GM12878 (cell line): ENCODE measurements around the gene SENP6. TPM values are rescaled to one million over a fixed set of nuclear protein-coding genes. Genes with fewer than 3 reads are reported as not detected.
A peak's percentile ranks its signal among the peaks of the same experiment; 100 is the strongest.

ENCODE experiments used
- ATAC-seq: fragments of 200-7000 bp; cut with Tn5 transposase; 3 replicates; pipeline ENCODE4 v1.9.1; 2020; ENCODE audit warnings: mild to moderate bottlenecking, moderate library complexity
- BruUV-seq: library from RNA; stranded (reverse); fragments of 400-500 nt; replicated peaks from 2 replicates; lab custom pipeline; 2021; lab: Mats Ljungman, UMichigan
- CTCF ChIA-PET: fragments of 300-600 bp; sonication (Branson Sonifier 250); formaldehyde crosslinking; extraction: SDS; loops from one replicate; lab custom pipeline; 2021; ENCODE audit warnings: inconsistent platforms; lab: Yijun Ruan, JAX
- POLR2A ChIA-PET: fragments of 350-600 bp; formaldehyde crosslinking; extraction: SDS; loops from one replicate; lab custom pipeline; 2021; ENCODE audit warnings: inconsistent platforms; lab: Charles Lee
- RAD21 ChIA-PET: fragments of 300-600 bp; sonication (Branson Sonifier 250); formaldehyde crosslinking; loops from one replicate; lab custom pipeline; 2023; ENCODE audit warnings: antibody characterized with exemption; ENCODE audit not compliant: unreplicated experiment; lab: Charles Lee
- SMC1A ChIA-PET: fragments of 300-600 bp; sonication (Branson Sonifier 250); formaldehyde crosslinking; loops from one replicate; lab custom pipeline; 2023; ENCODE audit not compliant: unreplicated experiment, uncharacterized antibody; lab: Charles Lee
- DNase-seq: peaks from one replicate; pipeline ENCODE4 v3.0.0-alpha.2; 2011; ENCODE audit warnings: low read depth, low spot score
- FAIRE-seq: peaks from 3 replicates; lab custom pipeline; 2011; peaks lifted over from hg19 to GRCh38; lab: Jason Lieb, UNC
- H2AFZ ChIP-seq: 2 replicates; pipeline ENCODE4 v1.6.0; 2011; ENCODE audit warnings: low read depth, low read length, control low read depth; ENCODE audit not compliant: control insufficient read depth
- H3K27ac ChIP-seq: 2 replicates; pipeline ENCODE4 v1.5.1; 2011; ENCODE audit warnings: control low read depth; ENCODE audit not compliant: control insufficient read depth, insufficient read depth
- H3K27me3 ChIP-seq, 2 experiments: replicated peaks in 1 of 2; 2 replicates each; pipeline versions ENCODE4 v1.6.0 to v1.6.1; 2011; ENCODE audit warnings: low read length in 1 of 2; ENCODE audit not compliant: control insufficient read depth in 2 of 2, insufficient read depth in 2 of 2
- H3K36me3 ChIP-seq, 2 experiments: 2 replicates each; pipeline ENCODE4 v1.5.1; 2011; ENCODE audit warnings: low read length in 1 of 2; ENCODE audit not compliant: control insufficient read depth in 2 of 2, insufficient read depth in 2 of 2
- H3K4me1 ChIP-seq: 2 replicates; pipeline ENCODE4 v1.6.1; 2011; ENCODE audit warnings: mild to moderate bottlenecking, low read length, moderate library complexity, mixed read lengths; ENCODE audit not compliant: control insufficient read depth, insufficient read depth
- H3K4me2 ChIP-seq: 2 replicates; pipeline ENCODE4 v1.6.0; 2011; ENCODE audit warnings: control low read depth; ENCODE audit not compliant: control insufficient read depth, insufficient read depth
- H3K4me3 ChIP-seq: fragments of 200-600 bp; sonication (generic); 2 replicates; pipeline ENCODE4 v1.5.1; 2016
- H3K79me2 ChIP-seq: 2 replicates; pipeline ENCODE4 v1.6.0; 2011; ENCODE audit warnings: low read length; ENCODE audit not compliant: control insufficient read depth, insufficient read depth
- H3K9ac ChIP-seq: 2 replicates; pipeline ENCODE4 v1.8.0; 2011; ENCODE audit warnings: low read length, control low read depth, mixed read lengths; ENCODE audit not compliant: control insufficient read depth, insufficient read depth
- H3K9me3 ChIP-seq: replicated peaks from 3 replicates; pipeline ENCODE4 v1.5.1; 2011; ENCODE audit warnings: mild to moderate bottlenecking, low read length; ENCODE audit not compliant: control insufficient read depth, insufficient read depth
- H4K20me1 ChIP-seq: 2 replicates; pipeline ENCODE4 v1.6.0; 2011; ENCODE audit not compliant: control insufficient read depth, insufficient read depth
- BACH1 ChIP-seq: fragments of 450-650 bp; IDR thresholded peaks from 2 replicates; pipeline ENCODE4 v1.6.1; 2017; ENCODE audit warnings: mild to moderate bottlenecking, borderline replicate concordance
- BCL3 ChIP-seq: IDR thresholded peaks from 2 replicates; pipeline ENCODE4 v1.6.1; 2011; ENCODE audit warnings: borderline replicate concordance, low read depth, mild to moderate bottlenecking, moderate library complexity, low read length; ENCODE audit not compliant: insufficient read depth, poor library complexity, severe bottlenecking
- CBX5 ChIP-seq: sonication (generic); IDR thresholded peaks from 2 replicates; pipeline ENCODE4 v1.6.1; 2016; ENCODE audit warnings: low read depth, moderate library complexity, mild to moderate bottlenecking, inconsistent platforms
- CREB1 ChIP-seq: IDR thresholded peaks from 2 replicates; pipeline ENCODE4 v1.6.1; 2012; ENCODE audit warnings: low read depth, mild to moderate bottlenecking, inconsistent platforms
- CTCF ChIP-seq, 3 experiments: IDR thresholded peaks in 2 of 3; conservative IDR thresholded peaks in 1 of 3; 2 replicates each; pipeline ENCODE4 v1.5.1; 2011; ENCODE audit warnings: low read depth in 3 of 3, low read length in 3 of 3, mild to moderate bottlenecking in 3 of 3, control low read depth in 2 of 3, moderate library complexity in 2 of 3, inconsistent platforms in 1 of 3, mixed read lengths in 1 of 3; ENCODE audit not compliant: control insufficient read depth in 2 of 3, insufficient read depth in 1 of 3; ENCODE audit errors: extremely low read depth in 1 of 3
- GATAD2B ChIP-seq: fragments of 450-650 bp; conservative IDR thresholded peaks from 2 replicates; pipeline ENCODE4 v1.6.1; 2017; ENCODE audit warnings: low read depth, mild to moderate bottlenecking, moderate library complexity
- HCFC1 ChIP-seq: fragments of 150-350 bp; IDR thresholded peaks from 2 replicates; pipeline ENCODE4 v1.6.1; 2014; ENCODE audit warnings: low read length
- IRF4 ChIP-seq: IDR thresholded peaks from 2 replicates; pipeline ENCODE4 v1.6.1; 2011; ENCODE audit warnings: low read depth, low read length
- JUNB ChIP-seq: IDR thresholded peaks from 2 replicates; pipeline ENCODE4 v1.6.1; 2016; ENCODE audit warnings: antibody characterized with exemption, mild to moderate bottlenecking
- NBN ChIP-seq: fragments of 450-650 bp; IDR thresholded peaks from 2 replicates; pipeline ENCODE4 v1.6.1; 2016
- PRDM15 ChIP-seq: fragments of 450-650 bp; formaldehyde crosslinking; IDR thresholded peaks from 2 replicates; pipeline ENCODE4 v1.4.0; 2020; ENCODE audit warnings: mild to moderate bottlenecking, moderate library complexity
- RB1 ChIP-seq: fragments of 450-650 bp; formaldehyde crosslinking; IDR thresholded peaks from 2 replicates; pipeline ENCODE4 v1.6.1; 2017; ENCODE audit warnings: mild to moderate bottlenecking, borderline replicate concordance
- RBBP5 ChIP-seq: fragments of 200-600 bp; sonication (generic); conservative IDR thresholded peaks from 2 replicates; pipeline ENCODE4 v1.6.1; 2016
- SIN3A ChIP-seq: IDR thresholded peaks from 2 replicates; pipeline ENCODE4 v1.6.1; 2012; ENCODE audit warnings: low read depth, low read length, improper control_type of control experiment
- STAT1 ChIP-seq: fragments of 450-650 bp; conservative IDR thresholded peaks from 2 replicates; pipeline ENCODE4 v1.6.1; 2014; ENCODE audit warnings: antibody characterized with exemption, mild to moderate bottlenecking
- STAT3 ChIP-seq: IDR thresholded peaks from 2 replicates; pipeline ENCODE4 v1.6.1; 2011; ENCODE audit warnings: low read depth, low read length, improper control_type of control experiment
- TBL1XR1 ChIP-seq: IDR thresholded peaks from 2 replicates; pipeline ENCODE4 v1.6.1; 2012; ENCODE audit warnings: low read depth, low read length, improper control_type of control experiment
- WGBS: methylation state at CpG from one replicate; pipeline ENCODE4 v1.1.6; 2016; ENCODE audit warnings: low lambda C conversion rate; ENCODE audit not compliant: insufficient replicate concordance, insufficient coverage; ENCODE audit errors: missing lambda C conversion rate; 5-methylcytosine and 5-hydroxymethylcytosine counted together
- in situ Hi-C: fragments of 300-500 bp; cut with MboI; formaldehyde crosslinking; loops from 9 replicates; pipeline ENCODE4 v1.14.3; 2018; ENCODE audit warnings: mixed read lengths
- intact Hi-C: fragments of 100-400 bp; cut with micrococcal nuclease; formaldehyde crosslinking; loops from one replicate; pipeline ENCODE4 v1.14.2; 2022; ENCODE audit not compliant: unreplicated experiment
- polyA plus RNA-seq, 11 experiments: library from polyadenylated mRNA; depleted of rRNA in 4 of 11; unstranded in 6 of 11; stranded (reverse) in 5 of 11; fragments of >200 nt; fragmentation: Nextera tagmentation in 4 of 11; fragmentation: Illumina TruSeq in 1 of 11; extraction: Ambion mirVana in 4 of 11; extraction: Trizol in 1 of 11; gene quantifications; 1 replicate in 1 of 11; 2 replicates in 10 of 11; pipeline versions ENCODE4 v1.2.1 to v1.2.3, GENCODE V29; 2011 to 2016; ENCODE audit warnings: inconsistent platforms in 2 of 11, missing spikeins in 2 of 11, low read depth in 1 of 11
- total RNA-seq, 4 experiments: library from RNA; depleted of rRNA in 3 of 4; stranded (reverse); fragments of >200 nt in 3 of 4; fragmentation: Illumina TruSeq in 1 of 4; extraction: Trizol in 1 of 4; gene quantifications; 2 replicates each; pipeline versions ENCODE4 v1.2.1 to v1.2.3, GENCODE V29; 2013 to 2021

SENP6 gene
- total and polyA plus RNA-seq, 10 of the 15 experiments (the other 5 are each of a cell fraction or from before 2014, with no cell fraction given): 10.7 to 70.0 (median 42.3) TPM

GRCh38 chr6:75618437-75618836 lies 16.8 kb downstream of the SENP6 start:
- no peaks in the 10 kb centered on the region for H4K20me1 ChIP-seq
- intact Hi-C loops: no loop called here
- no peaks in the 10 kb centered on the region for H3K27me3 ChIP-seq
- peak; percentile 47 for ATAC-seq
- FAIRE-seq: peak; percentile 7
- H3K4me1 ChIP-seq: peaks cover 4% of the 10 kb centered on the region
- no peak overlapping the region for H3K4me2 ChIP-seq
- 100% methylated on average over 1 of the region's 1 CpG for WGBS
- H3K9ac ChIP-seq: no peak overlapping the region
- no peak for TF ChIP-seq CREB1
- no peak for TF ChIP-seq PRDM15 (CRISPR knock-in tag)
- TF ChIP-seq TBL1XR1: no peak
- TF ChIP-seq BCL3: no peak
- TF ChIP-seq CBX5: no peak
- TF ChIP-seq RB1: no peak
- no peak for TF ChIP-seq STAT3
- no peak for TF ChIP-seq IRF4
- no peak for TF ChIP-seq HCFC1
- TF ChIP-seq SIN3A: no peak
- no peak for TF ChIP-seq JUNB
- no peak for TF ChIP-seq GATAD2B
- no peak for TF ChIP-seq RBBP5
- TF ChIP-seq BACH1: no peak
- no peak for TF ChIP-seq NBN
- TF ChIP-seq STAT1: no peak
- no peak for TF ChIP-seq CTCF (IDR thresholded peaks at IDR 0.05 in 2 of 3, conservative IDR thresholded peaks at IDR 0.05 in 1 of 3; ENCODE audit: control insufficient read depth in 2 of 3, extremely low read depth in 1 of 3, insufficient read depth in 1 of 3, low read depth in 3 of 3, low read length in 3 of 3)
- TF ChIP-seq, all 136 proteins: peak for 0
- no peak for DNase-seq
- RAD21 ChIA-PET: no interaction called here
- POLR2A ChIA-PET: no interaction called here
- H3K27ac ChIP-seq: no peak overlapping the region
- in situ Hi-C loops: no loop called here
- H3K4me3 ChIP-seq: no peak overlapping the region
- CTCF ChIA-PET: no interaction called here
- H3K79me2 ChIP-seq: peaks cover 77% of the 10 kb centered on the region
- H3K36me3 ChIP-seq: no peaks in the 10 kb centered on the region; a peak in 1 of 4 replicates
- BruUV-seq: no TSS peak
- no peak overlapping the region for H2AFZ ChIP-seq
- SMC1A ChIA-PET: interaction anchor here (1.7 kb wide), 1 partner anchor 15 kb away, joined by 4 read pairs; no protein-coding TSS in a partner anchor
- H3K9me3 ChIP-seq: peaks cover 2% of the 10 kb centered on the region
